Astrocyte of the spinal cord (primary cell): ENCODE measurements around the gene TTLL7.
A peak's percentile ranks its signal among the peaks of the same experiment; 100 is the strongest.

Source experiments
- DNase-seq: peaks from one replicate; pipeline ENCODE4 v3.0.0; 2011; ENCODE audit warnings: low read depth, low spot score
- H3K4me3 ChIP-seq: 2 replicates; pipeline ENCODE4 v1.5.1; 2011; ENCODE audit warnings: low read depth, mild to moderate bottlenecking, low read length, moderate library complexity
- CTCF ChIP-seq: IDR thresholded peaks from 2 replicates; pipeline ENCODE4 v1.5.1; 2012; ENCODE audit warnings: low read depth, mild to moderate bottlenecking, low read length, inconsistent platforms
- in situ Hi-C: cut with HindIII; loops from 2 replicates; pipeline ENCODE4 v1.10.0; 2017; ENCODE audit warnings: low sequenced_read_pairs

TTLL7 gene

GRCh38 chr1:83931658-83932253, 67.2 kb downstream of the TTLL7 start:
- no peak overlapping the region for H3K4me3 ChIP-seq
- in situ Hi-C loops, result no loop called here
- TF ChIP-seq CTCF, result peak; percentile 70
- DNase-seq, result peak; percentile 62

- H3K4me3 ChIP-seq, result no peak overlapping the region
- no peak for TF ChIP-seq CTCF
- in situ Hi-C loops, result no loop called here
- peak; percentile 20 for DNase-seq
Observed at GRCh38 chr1:83929184-83929583, 69.7 kb downstream of the TTLL7 start.

GRCh38 chr1:83928396-83928795, 70.5 kb downstream of the TTLL7 start:
- no peak for TF ChIP-seq CTCF
- in situ Hi-C loops, result no loop called here
- DNase-seq, result no peak
- H3K4me3 ChIP-seq, result no peak overlapping the region

- no peak overlapping the region for H3K4me3 ChIP-seq
- no peak for TF ChIP-seq CTCF
- in situ Hi-C loops, result no loop called here
- no peak for DNase-seq
Observed at GRCh38 chr1:83927701-83928100, 71.2 kb downstream of the TTLL7 start.

- no peak for TF ChIP-seq CTCF
- in situ Hi-C loops, result no loop called here
- no peak for DNase-seq
- H3K4me3 ChIP-seq, result no peak overlapping the region
Observed at GRCh38 chr1:83927061-83927460, 71.9 kb downstream of the TTLL7 start.

GRCh38 chr1:83923553-83923952, 75.4 kb downstream of the TTLL7 start:
- H3K4me3 ChIP-seq, result no peak overlapping the region
- DNase-seq, result no peak
- TF ChIP-seq CTCF, result no peak
- in situ Hi-C loops, result no loop called here

- in situ Hi-C loops, result no loop called here
Observed at GRCh38 chr1:83922431-83922830, 76.5 kb downstream of the TTLL7 start.

More at GRCh38 chr1:83922431-83922830, 76.5 kb downstream of the TTLL7 start:
- TF ChIP-seq CTCF, result no peak
- no peak overlapping the region for H3K4me3 ChIP-seq
- no peak for DNase-seq
